H1 (cell line): ENCODE measurements around the gene TMEM150B. TPM values are rescaled to one million over a fixed set of nuclear protein-coding genes. Genes with fewer than 3 reads are reported as not detected.

ENCODE experiments used
- CTCF ChIA-PET: fragments of 300-600 bp; sonication (Branson Sonifier 250); formaldehyde crosslinking; loops from one replicate; lab custom pipeline; 2021; ENCODE audit not compliant: partially characterized antibody; lab: Charles Lee
- POLR2A ChIA-PET: fragments of 300-600 bp; sonication (Branson Sonifier 250); formaldehyde crosslinking; loops from one replicate; lab custom pipeline; 2021; ENCODE audit warnings: inconsistent platforms; ENCODE audit not compliant: partially characterized antibody; lab: Charles Lee
- DNase-seq, 2 experiments: peaks; one replicate each; pipeline versions ENCODE4 v3.0.0 to v3.0.0-alpha.2; 2010 to 2022; ENCODE audit warnings: low spot score in 2 of 2, low read depth in 1 of 2, mixed read lengths in 1 of 2
- FAIRE-seq: peaks from 2 replicates; lab custom pipeline; 2011; peaks lifted over from hg19 to GRCh38; lab: Jason Lieb, UNC
- H2AFZ ChIP-seq: 2 replicates; pipeline ENCODE4 v1.8.1; 2012; ENCODE audit warnings: low read length, inconsistent platforms
- H2AK5ac ChIP-seq: 2 replicates; pipeline ENCODE4 v1.6.1; 2013; ENCODE audit warnings: low read depth, low read length
- H2BK120ac ChIP-seq: replicated peaks from 2 replicates; pipeline ENCODE3; 2013; ENCODE audit warnings: low read depth, low read length, inconsistent platforms
- H2BK12ac ChIP-seq: 2 replicates; pipeline ENCODE4 v1.6.1; 2013; ENCODE audit warnings: low read depth, low read length
- H2BK15ac ChIP-seq: 2 replicates; pipeline ENCODE4 v1.6.1; 2013; ENCODE audit warnings: low read length
- H2BK20ac ChIP-seq: 2 replicates; pipeline ENCODE4 v1.6.1; 2013; ENCODE audit warnings: low read length
- H2BK5ac ChIP-seq: 2 replicates; pipeline ENCODE4 v1.6.1; 2013; ENCODE audit warnings: low read depth, low read length
- H3K14ac ChIP-seq: 2 replicates; pipeline ENCODE4 v1.6.1; 2013; ENCODE audit warnings: inconsistent platforms; ENCODE audit not compliant: insufficient read length
- H3K18ac ChIP-seq: 2 replicates; pipeline ENCODE4 v1.6.1; 2013; ENCODE audit warnings: low read length; ENCODE audit errors: extremely low read depth
- H3K23ac ChIP-seq: 2 replicates; pipeline ENCODE4 v1.6.1; 2013; ENCODE audit warnings: inconsistent platforms; ENCODE audit not compliant: insufficient read length
- H3K23me2 ChIP-seq: 2 replicates; pipeline ENCODE4 v1.6.1; 2013; ENCODE audit warnings: low read depth, low read length
- H3K27ac ChIP-seq: 2 replicates; pipeline ENCODE4 v1.6.1; 2011; ENCODE audit warnings: low read depth, low read length, inconsistent platforms
- H3K27me3 ChIP-seq, 4 experiments: replicated peaks in 1 of 4; 1 replicate in 1 of 4; 2 replicates in 3 of 4; pipeline versions ENCODE4 v1.6.1 to v1.8.1; 2011 to 2013; ENCODE audit warnings: low read length in 3 of 4, mild to moderate bottlenecking in 3 of 4, inconsistent platforms in 2 of 4, mixed read lengths in 2 of 4, moderate library complexity in 1 of 4; ENCODE audit not compliant: control insufficient read depth in 3 of 4, insufficient read depth in 3 of 4; ENCODE audit errors: extremely low read depth in 1 of 4
- H3K36me3 ChIP-seq, 4 experiments: 2 replicates each; pipeline versions ENCODE4 v1.6.1 to v1.8.1; 2011 to 2013; ENCODE audit warnings: mild to moderate bottlenecking in 4 of 4, low read length in 3 of 4, moderate library complexity in 2 of 4, control low read depth in 1 of 4, inconsistent platforms in 1 of 4; ENCODE audit not compliant: insufficient read depth in 4 of 4, control insufficient read depth in 2 of 4
- H3K4ac ChIP-seq: replicated peaks from 2 replicates; pipeline ENCODE3; 2013; ENCODE audit warnings: low read length, low read depth, mixed read lengths, inconsistent platforms; ENCODE audit not compliant: insufficient read length
- H3K4me1 ChIP-seq, 4 experiments: replicated peaks in 1 of 4; 1 replicate in 1 of 4; 2 replicates in 3 of 4; pipeline versions ENCODE4 v1.6.1 to v1.8.1; 2011 to 2013; ENCODE audit warnings: low read length in 3 of 4, inconsistent platforms in 2 of 4, mixed read lengths in 1 of 4; ENCODE audit not compliant: insufficient read depth in 4 of 4, control insufficient read depth in 3 of 4
- H3K4me2 ChIP-seq, 2 experiments: 2 replicates each; pipeline versions ENCODE4 v1.6.1 to v1.8.1; 2011 to 2013; ENCODE audit warnings: low read depth in 2 of 2, low read length in 2 of 2, control low read depth in 1 of 2, inconsistent platforms in 1 of 2, mild to moderate bottlenecking in 1 of 2; ENCODE audit not compliant: insufficient read depth in 1 of 2
- H3K4me3 ChIP-seq, 4 experiments: fragments of 200-600, 300-600 bp in 1 of 4; sonication (generic), shearing (Covaris generic), sonication (Bioruptor Twin) in 1 of 4; 2 replicates each; pipeline versions ENCODE4 v1.5.1 to v1.8.1; 2011 to 2016; ENCODE audit warnings: low read length in 4 of 4, low read depth in 3 of 4, control low read depth in 2 of 4, inconsistent platforms in 2 of 4, mild to moderate bottlenecking in 2 of 4, mixed read lengths in 1 of 4, moderate library complexity in 1 of 4; ENCODE audit not compliant: insufficient read depth in 2 of 4; ENCODE audit errors: extremely low read depth in 1 of 4
- H3K56ac ChIP-seq: replicated peaks from 2 replicates; pipeline ENCODE3; 2013; ENCODE audit warnings: low read depth, mild to moderate bottlenecking, mixed read lengths, low read length, inconsistent platforms; ENCODE audit not compliant: insufficient read length
- H3K79me1 ChIP-seq: 2 replicates; pipeline ENCODE4 v1.6.1; 2013; ENCODE audit warnings: low read depth, low read length, control low read depth
- H3K79me2 ChIP-seq, 2 experiments: 2 replicates each; pipeline versions ENCODE4 v1.6.1 to v1.8.1; 2012 to 2013; ENCODE audit warnings: low read length in 2 of 2, mild to moderate bottlenecking in 2 of 2, inconsistent platforms in 1 of 2; ENCODE audit not compliant: insufficient read depth in 2 of 2, control insufficient read depth in 1 of 2
- H3K9ac ChIP-seq, 4 experiments: replicated peaks in 1 of 4; 1 replicate in 1 of 4; 2 replicates in 3 of 4; pipeline versions ENCODE4 v1.6.1 to v1.8.1; 2011 to 2013; ENCODE audit warnings: low read depth in 3 of 4, low read length in 3 of 4, control low read depth in 2 of 4, mild to moderate bottlenecking in 2 of 4, moderate library complexity in 2 of 4, inconsistent platforms in 1 of 4; ENCODE audit errors: extremely low read depth in 1 of 4
- H3K9me3 ChIP-seq, 2 experiments: 2 replicates each; pipeline versions ENCODE4 v1.6.1 to v1.8.1; 2012 to 2013; ENCODE audit warnings: mild to moderate bottlenecking in 2 of 2, moderate library complexity in 2 of 2, control low read depth in 1 of 2, inconsistent platforms in 1 of 2, low read depth in 1 of 2, low read length in 1 of 2, mixed read lengths in 1 of 2; ENCODE audit not compliant: insufficient read depth in 2 of 2
- H4K20me1 ChIP-seq, 2 experiments: replicated peaks in 1 of 2; 2 replicates each; pipeline versions ENCODE3 to v1.8.1; 2011 to 2013; ENCODE audit warnings: inconsistent platforms in 2 of 2, low read length in 2 of 2, mild to moderate bottlenecking in 1 of 2; ENCODE audit not compliant: insufficient read depth in 2 of 2, control insufficient read depth in 1 of 2
- H4K5ac ChIP-seq: 2 replicates; pipeline ENCODE4 v1.6.1; 2013; ENCODE audit warnings: low read length, low read depth, mixed read lengths, inconsistent platforms; ENCODE audit not compliant: insufficient read length
- H4K8ac ChIP-seq: 2 replicates; pipeline ENCODE4 v1.8.0; 2013; ENCODE audit warnings: mild to moderate bottlenecking, moderate library complexity, low read length, inconsistent platforms; ENCODE audit not compliant: insufficient read depth; ENCODE audit errors: extremely low read depth
- H4K91ac ChIP-seq: replicated peaks from 2 replicates; pipeline ENCODE3; 2013; ENCODE audit warnings: low read length, mixed read lengths, inconsistent platforms; ENCODE audit not compliant: insufficient read length
- RAD21 ChIP-seq, 2 experiments: IDR thresholded peaks in 1 of 2; conservative IDR thresholded peaks in 1 of 2; 2 replicates each; pipeline ENCODE4 v1.6.1; 2011; ENCODE audit warnings: low read depth in 2 of 2, low read length in 2 of 2, improper control_type of control experiment in 1 of 2, inconsistent platforms in 1 of 2, mild to moderate bottlenecking in 1 of 2, moderate library complexity in 1 of 2
- RFX5 ChIP-seq: IDR thresholded peaks from 2 replicates; pipeline ENCODE4 v1.6.1; 2011; ENCODE audit warnings: low read depth, low read length, improper control_type of control experiment, borderline replicate concordance
- WGBS, 2 experiments: shearing (Covaris generic) in 1 of 2; methylation state at CpG; one replicate each; pipeline versions ENCODE4 v1.1.6 to v1.1.7; 2013 to 2015; ENCODE audit warnings: low lambda C conversion rate in 2 of 2, mixed read lengths in 2 of 2, inconsistent platforms in 1 of 2, low coverage in 1 of 2, missing lambda C conversion rate in 1 of 2; ENCODE audit not compliant: insufficient replicate concordance in 2 of 2, insufficient coverage in 1 of 2, insufficient read length in 1 of 2; ENCODE audit errors: extremely low coverage in 1 of 2, missing lambda C conversion rate in 1 of 2; 5-methylcytosine and 5-hydroxymethylcytosine counted together
- polyA plus RNA-seq, 7 experiments: library from polyadenylated mRNA; depleted of rRNA in 3 of 7; stranded (reverse) in 5 of 7; unstranded in 2 of 7; fragments of >200 nt in 5 of 7; fragments of 200-250 nt in 2 of 7; gene quantifications; 1 replicate in 5 of 7; 2 replicates in 1 of 7; 4 replicates in 1 of 7; pipeline versions ENCODE4 v1.2.1 to v1.2.3, GENCODE V29; 2011 to 2013; ENCODE audit warnings: missing spikeins in 2 of 7, mixed read lengths in 2 of 7
- total RNA-seq: library from RNA; stranded (reverse); fragmentation: NEBNext Ultra II Directional; extraction: Animal tissue kit (Norgen Biotek cat#: 25700); gene quantifications from 2 replicates; pipeline ENCODE4 v1.2.1, GENCODE V29; 2021

TMEM150B gene
- total and polyA plus RNA-seq, 2 of the 8 experiments (the other 6 are each of a cell fraction or from before 2014, with no cell fraction given), result 0.41 to 0.91 TPM

DNA sequence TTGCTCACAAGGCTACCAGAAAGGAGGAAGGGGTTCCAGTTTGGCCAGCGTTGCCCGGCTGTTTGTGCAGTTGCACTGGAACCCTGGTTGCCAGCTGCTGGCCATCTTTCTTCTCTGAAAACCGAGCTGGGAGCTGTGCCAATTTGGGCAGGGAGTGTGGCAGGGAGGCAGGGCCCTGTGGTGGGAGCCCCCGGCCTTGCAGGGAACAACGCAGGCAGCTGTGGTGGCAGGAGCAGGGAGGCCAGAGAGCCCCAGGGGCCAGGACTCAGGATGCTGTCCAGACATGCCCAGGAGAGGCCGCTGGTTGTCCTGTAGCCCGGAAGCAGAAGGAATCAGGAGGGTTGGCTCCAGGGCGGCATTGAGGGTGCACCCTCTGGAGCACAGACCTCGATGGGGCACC lies 19.3 kb upstream of the TMEM150B start:
- Histone ChIP-seq H2BK15ac (no peak overlapping the region), H3K79me1 (peaks cover 5% of the 10 kb centered on the region; the same call in 1 of the 2 replicates), H3K23me2 (peaks cover 14% of the 10 kb centered on the region; the same call in 1 of the 2 replicates), H4K8ac (no peak overlapping the region), H3K27me3 (no peaks in the 10 kb centered on the region), H2BK5ac (peak overlapping the region; percentile 71; the same call in 1 of the 2 replicates), H3K4me1 (peaks cover 11 to 35% (median 25%) of the 10 kb centered on the region in 4 experiments), H2BK120ac (no peak overlapping the region), H3K36me3 (peaks cover 0 to 47% (median 20%) of the 10 kb centered on the region in 4 experiments; a peak in 4 of 8 replicates), H3K9me3 (no peaks in the 10 kb centered on the region), H3K23ac (no peak overlapping the region), H3K14ac (no peak overlapping the region), H3K4me3 (no peak overlapping the region), H2AFZ (no peak overlapping the region), H2BK12ac (0 out of 2 replicates have a peak overlapping the region, but pooled peaks have one; percentile 23), H3K56ac (no peak overlapping the region), H3K9ac (no peak overlapping the region; a peak in 1 of 7 replicates), H3K4ac (peak overlapping the region; percentile 69), H4K20me1 (peaks cover 0 to 6% of the 10 kb centered on the region in 2 experiments), H4K91ac (no peak overlapping the region), H3K4me2 (no peak overlapping the region), H3K18ac (no peak overlapping the region), H3K79me2 (peaks cover 0 to 3% of the 10 kb centered on the region in 2 experiments; a peak in 1 of 4 replicates), H2BK20ac (no peak overlapping the region), H2AK5ac (no peak overlapping the region), H4K5ac (no peak overlapping the region), H3K27ac (no peak overlapping the region)
- DNase-seq (no peak), FAIRE-seq (no peak)
- TF ChIP-seq RFX5, result no peak
- peak in 1 of 2 experiments; percentile 28; a peak in 1 of 4 replicates for TF ChIP-seq RAD21 (IDR thresholded peaks at IDR 0.05 in 1 of 2, conservative IDR thresholded peaks at IDR 0.05 in 1 of 2; ENCODE audit: low read depth in 2 of 2, low read length in 2 of 2)
- WGBS, 2 experiments, result 89% methylated on average over 8 of the region's 9 CpGs; no CpG with 5 or more reads in 1 of the 2 experiments
- ChIA-PET CTCF (interaction anchor here (1.3 to 1.7 kb wide), 3 partner anchors 8 to 43 kb away, joined by 3 to 8 read pairs (median 5); no protein-coding TSS in a partner anchor), POLR2A (interaction anchor here (1.0 to 6.7 kb wide), 5 partner anchors 8 to 63 kb away, joined by 3 to 42 read pairs (median 6); partner anchors contain the start of gene UBE2S)
